Activated naive CD4-positive, alpha-beta T cell treated with anti-CD3 and anti-CD28 coated beads, Interleukin-2, amount 50 U/mL, for 16 hours (primary cell): ENCODE measurements around the gene PRDM13.
"Not testable (repeated sequence)": the region's sequence is repeated elsewhere in the genome, so short reads cannot be mapped to it uniquely, and the experiment has no call there.

Experiments used
- DNase-seq: peaks from one replicate; pipeline ENCODE4 v3.0.0-alpha.2; 2020

Gene PRDM13

DNA sequence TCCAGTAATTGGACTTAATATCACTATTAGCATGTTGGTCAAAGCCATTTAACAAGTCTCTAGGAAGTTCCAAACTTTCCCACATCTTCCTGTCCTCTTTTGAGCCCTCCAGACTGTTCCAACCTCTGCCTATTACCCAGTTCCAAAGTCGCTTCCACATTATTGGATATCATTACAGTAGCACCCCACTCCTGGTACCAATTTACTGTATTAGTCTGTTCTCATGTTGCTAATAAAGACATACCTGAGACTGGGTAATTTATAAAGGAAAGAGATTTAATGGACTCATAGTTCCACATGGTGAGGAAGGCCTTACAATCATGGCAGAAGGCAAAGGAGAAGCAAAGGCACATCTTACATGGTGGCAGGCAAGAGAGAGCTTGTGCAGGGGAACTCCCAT is 31.7 kb downstream of the PRDM13 start:
- DNase-seq, result not testable (repeated sequence)

DNA sequence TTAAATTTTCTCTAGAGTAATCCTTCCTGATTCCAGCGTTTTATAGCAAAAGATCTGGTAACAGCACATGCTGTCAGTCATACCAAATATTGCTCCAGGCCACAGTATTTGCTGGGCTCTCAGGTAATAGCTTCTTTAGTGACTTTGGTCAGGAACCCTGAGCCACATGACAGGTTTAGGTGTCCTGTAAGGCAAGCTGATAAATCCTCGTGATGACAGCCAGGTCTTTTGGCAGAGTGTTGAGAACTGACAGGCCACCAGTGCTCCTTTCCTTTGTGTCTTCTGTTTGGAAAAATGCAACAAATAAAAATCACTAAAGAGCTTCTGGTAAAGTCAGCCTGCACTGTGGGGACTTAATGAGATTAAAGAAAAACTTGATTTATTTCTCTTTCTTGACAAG is 34.6 kb downstream of the PRDM13 start:
- no peak for DNase-seq

DNA sequence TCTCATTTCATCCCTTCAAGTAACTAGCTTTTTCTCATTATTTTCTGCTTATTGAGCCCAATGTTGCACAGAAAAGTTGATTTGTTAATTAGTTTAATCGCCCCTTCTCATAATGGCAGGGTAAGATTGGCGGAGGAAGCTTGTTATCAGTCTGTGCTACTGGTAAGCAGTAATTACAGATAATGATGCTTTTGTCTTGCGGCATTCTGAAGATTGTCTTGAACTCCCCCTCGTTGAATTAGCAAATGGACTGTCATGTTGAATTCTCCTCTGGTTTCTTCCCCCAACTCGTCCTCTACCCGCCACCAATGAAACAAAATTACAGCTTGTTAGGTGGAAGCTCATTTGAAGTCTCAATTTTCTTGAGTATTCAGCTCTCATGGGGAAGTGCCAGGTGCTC is 39.4 kb downstream of the PRDM13 start:
- DNase-seq, result no peak

DNA sequence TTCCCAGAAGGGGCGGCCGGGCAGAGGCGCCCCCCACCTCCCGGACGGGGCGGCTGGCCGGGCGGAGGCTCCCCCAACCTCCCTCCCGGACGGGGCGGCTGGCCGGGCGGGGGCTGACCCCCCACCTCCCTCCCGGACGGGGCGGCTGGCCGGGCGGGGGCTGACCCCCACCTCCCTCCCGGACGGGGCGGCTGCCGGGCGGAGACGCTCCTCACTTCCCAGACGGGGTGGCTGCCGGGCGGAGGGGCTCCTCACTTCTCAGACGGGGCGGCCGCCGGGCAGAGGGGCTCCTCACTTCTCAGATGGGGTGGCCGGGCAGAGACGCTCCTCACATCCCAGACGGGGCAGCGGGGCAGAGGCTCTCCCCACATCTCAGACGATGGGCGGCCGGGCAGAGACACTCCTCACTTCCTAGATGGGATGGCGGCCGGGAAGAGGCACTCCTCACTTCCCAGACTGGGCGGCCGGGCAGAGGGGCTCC is 43.5 kb downstream of the PRDM13 start:
- DNase-seq, result not testable (repeated sequence)

DNA sequence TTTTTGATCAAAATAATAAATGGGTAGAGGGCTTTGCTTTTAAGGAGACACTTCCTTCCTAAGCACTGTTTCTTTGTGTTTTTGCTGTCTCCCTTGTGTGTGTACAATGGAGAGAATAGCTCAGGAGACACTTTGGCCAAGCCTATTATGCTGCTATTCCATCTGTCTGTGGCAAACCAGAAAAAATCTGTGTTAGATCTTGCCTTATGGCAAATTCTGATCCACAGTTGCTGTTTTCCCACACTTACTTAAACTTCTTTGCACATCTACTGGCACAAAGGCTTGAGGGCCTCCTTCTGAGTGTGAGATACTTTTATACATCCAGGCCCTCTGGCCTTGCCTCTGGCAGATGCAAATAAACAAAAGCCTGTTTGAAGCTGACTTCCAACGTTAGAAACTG is 53.6 kb downstream of the PRDM13 start:
- no peak for DNase-seq

DNA sequence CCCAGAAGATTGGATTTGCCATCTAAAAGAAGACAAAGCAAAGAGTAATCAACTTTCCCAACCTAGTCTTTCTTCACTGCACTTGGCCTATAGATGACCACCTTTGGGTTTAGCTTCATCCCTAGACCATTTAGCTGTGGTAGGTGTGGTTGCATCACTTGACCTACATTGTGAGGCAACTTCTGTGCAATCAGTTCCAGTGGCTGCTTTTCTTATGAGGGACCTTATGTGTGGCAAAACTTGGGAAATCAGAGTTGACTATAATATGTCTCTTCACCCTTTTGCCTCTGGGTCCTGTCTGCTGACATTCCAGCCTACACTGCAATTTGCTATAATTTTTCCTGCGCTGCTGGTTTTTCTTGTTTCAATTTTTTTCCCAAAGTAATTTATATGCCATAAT is 55.2 kb downstream of the PRDM13 start:
- DNase-seq, result no peak

DNA sequence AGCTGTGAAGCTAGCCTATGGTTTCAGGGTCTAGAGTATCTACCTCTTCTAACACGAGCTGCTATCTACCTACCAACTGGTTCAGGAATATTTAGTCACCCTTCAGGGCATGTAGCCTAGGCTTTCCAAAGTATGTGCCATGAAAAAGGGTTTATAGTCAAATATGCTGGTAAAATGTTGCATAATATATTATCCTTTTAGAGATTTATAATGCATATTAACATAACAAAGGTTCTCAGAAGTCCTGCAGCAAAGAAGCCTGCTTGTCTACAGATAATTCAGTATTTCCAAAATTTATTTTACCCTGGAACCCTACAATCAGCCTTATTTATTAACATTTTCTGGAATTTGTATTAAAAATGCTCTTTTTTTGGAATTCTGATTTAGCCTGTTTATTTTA is 56.0 kb downstream of the PRDM13 start:
- no peak for DNase-seq
